Rectal smooth muscle tissue (tissue), 1 donor: Measurements from ENCODE around the gene SECTM1.

Experiments
- H3K27ac ChIP-seq: one replicate; pipeline ENCODE4 v1.7.0; 2013; ENCODE audit warnings: low read depth, low read length, inconsistent platforms
- H3K27me3 ChIP-seq: one replicate; pipeline ENCODE4 v1.7.0; 2013; ENCODE audit warnings: low read length; ENCODE audit not compliant: control insufficient read depth, insufficient read depth
- H3K36me3 ChIP-seq: one replicate; pipeline ENCODE4 v1.7.0; 2013; ENCODE audit warnings: low read length; ENCODE audit not compliant: control insufficient read depth, insufficient read depth
- H3K4me1 ChIP-seq: one replicate; pipeline ENCODE4 v1.7.0; 2013; ENCODE audit warnings: low read length; ENCODE audit not compliant: control insufficient read depth, insufficient read depth
- H3K4me3 ChIP-seq: one replicate; pipeline ENCODE4 v1.7.0; 2013; ENCODE audit warnings: low read length
- H3K9ac ChIP-seq: one replicate; pipeline ENCODE4 v1.7.0; 2013; ENCODE audit warnings: low read length

Gene SECTM1

DNA sequence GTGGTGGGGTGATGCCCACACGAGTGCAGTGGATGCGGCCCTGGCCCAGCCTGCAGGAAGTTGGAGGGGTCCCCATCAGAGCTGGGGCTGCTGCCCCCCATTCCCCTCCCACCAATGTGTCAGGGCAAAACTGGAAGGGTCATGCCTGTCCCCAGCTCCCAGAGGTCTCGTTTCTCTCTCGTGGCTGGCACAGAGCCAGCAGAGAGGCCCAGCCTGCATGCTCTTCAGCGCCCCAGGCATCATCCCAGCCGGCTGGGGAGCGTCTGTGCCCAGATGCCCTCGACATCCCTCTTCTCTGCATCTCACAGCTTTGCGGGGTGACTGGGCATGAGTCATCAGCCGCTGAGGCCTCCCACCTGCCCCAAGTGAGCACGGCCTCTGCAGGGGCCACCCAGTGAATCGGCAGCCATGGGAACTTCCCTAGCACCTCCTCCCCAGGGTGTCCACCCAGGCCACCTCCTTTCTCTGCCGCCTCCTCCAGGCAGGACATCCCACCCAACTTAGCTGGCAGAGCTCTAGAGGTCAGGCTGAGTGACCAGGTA, 50.3 kb downstream of the SECTM1 start:
- Histone ChIP-seq H3K36me3 (no peaks in the 10 kb centered on the region), H3K4me3 (no peak overlapping the region), H3K27ac (no peak overlapping the region), H3K9ac (no peak overlapping the region), H3K27me3 (no peaks in the 10 kb centered on the region), H3K4me1 (peaks cover 8% of the 10 kb centered on the region)

DNA sequence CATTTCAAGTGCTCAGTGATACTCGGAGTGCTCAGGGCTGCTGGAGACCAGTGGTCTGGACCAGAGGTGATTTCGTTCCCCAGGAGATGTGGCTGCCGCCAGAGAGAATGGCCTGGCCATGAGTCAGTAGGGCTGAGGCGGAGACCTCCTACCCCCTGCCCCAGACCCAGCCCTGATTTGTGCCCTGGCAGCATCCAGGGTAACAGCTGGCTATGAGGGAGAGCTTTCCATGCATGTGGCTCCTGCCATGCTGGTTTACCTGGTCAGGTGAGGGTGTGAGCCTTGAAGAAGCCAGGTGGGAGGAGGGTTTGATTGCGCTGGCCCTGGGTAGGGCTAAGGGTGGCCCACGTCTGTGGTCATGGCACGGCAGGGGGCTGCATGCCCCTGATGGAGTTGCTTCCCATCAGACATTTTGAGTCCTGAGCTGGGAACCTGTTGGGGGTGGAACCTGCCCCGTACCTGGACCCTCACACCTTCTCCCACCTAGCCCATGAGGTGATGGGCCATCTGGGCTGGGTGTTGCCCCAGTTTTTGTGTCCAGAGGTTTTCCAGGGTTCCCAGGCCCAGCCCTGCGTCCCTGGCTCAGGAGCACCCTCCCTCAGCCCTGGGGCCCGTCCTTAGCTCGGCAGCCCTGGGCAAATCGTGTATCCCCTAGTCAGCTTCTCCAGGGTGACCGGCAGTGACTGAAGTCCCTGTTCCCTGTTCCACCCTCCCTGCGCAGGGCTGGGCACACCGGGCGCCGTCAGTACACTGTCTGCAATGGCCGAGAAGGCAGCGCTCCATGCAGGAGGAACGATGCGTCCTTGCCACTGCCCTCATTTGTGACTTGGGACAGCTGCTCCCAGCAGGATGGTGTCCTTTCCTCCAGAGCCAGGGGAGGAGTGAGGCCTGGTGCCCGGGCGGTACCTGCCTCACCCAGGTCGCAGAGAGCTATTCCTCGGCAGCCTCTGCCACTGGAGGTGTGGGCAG, 51.0 kb downstream of the SECTM1 start:
- Histone ChIP-seq H3K27me3 (no peaks in the 10 kb centered on the region), H3K36me3 (no peaks in the 10 kb centered on the region), H3K4me1 (peaks cover 1% of the 10 kb centered on the region), H3K9ac (no peak overlapping the region), H3K27ac (no peak overlapping the region), H3K4me3 (no peak overlapping the region)

DNA sequence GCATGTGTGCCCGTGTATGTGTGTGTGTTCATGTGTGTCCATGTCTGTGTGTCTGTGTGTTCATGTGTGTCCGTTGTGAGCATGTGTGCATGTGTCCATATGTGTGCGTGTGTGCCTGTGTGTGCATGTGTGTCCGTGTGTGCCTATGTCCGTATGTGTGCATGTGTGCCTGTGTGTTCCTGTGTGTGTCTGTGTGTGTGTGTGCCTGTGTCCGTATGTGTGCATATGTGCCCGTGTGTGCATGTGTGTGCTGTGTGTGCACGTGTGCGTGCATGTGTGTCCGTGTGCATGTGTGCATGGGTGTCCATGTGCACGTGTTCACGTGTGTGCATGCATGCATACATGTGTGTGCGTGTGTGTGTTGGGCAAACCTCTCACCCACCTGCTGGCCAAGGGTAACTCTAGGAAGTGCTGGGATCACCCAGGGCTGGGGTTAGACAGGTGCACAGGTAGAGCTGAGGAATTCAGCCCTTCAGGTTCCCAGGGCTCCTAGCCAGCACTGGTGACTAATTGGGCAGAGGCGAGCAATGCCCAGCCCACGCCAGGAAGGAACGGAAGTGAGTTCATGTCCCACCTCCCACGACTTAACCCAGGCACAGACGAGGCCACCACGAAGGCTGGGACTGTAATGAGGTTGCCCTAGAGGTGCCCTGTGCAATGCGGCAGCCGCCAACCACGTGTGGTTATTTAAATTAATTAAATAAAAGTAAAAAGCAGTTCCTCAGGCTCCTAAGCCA, 51.9 kb downstream of the SECTM1 start:
- no peaks in the 10 kb centered on the region for H3K27me3 ChIP-seq
- no peaks in the 10 kb centered on the region for H3K36me3 ChIP-seq
- H3K4me1 ChIP-seq: no peaks in the 10 kb centered on the region
- no peak overlapping the region for H3K9ac ChIP-seq
- no peak overlapping the region for H3K4me3 ChIP-seq
- no peak overlapping the region for H3K27ac ChIP-seq

DNA sequence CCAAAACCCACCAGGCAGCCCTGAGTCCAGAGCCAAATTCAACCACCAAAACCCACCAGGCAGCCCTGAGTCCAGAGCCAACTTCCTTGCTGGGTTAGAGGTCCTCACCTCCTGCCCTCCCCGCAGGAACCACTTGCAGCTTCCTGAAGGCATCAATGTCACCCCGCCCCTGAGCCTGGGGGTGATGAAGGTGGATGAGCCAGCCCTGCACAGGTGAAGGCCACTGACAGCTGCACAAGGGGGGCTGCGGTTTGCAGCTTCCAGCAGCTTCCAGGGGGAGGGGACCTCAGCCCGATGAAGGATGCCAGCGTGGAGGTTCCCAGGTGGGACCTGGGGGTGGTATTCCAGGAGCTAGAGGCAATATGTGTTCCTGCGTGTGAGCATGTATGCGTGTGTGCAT, 52.5 kb downstream of the SECTM1 start:
- Histone ChIP-seq H3K4me1 (no peaks in the 10 kb centered on the region), H3K27me3 (no peaks in the 10 kb centered on the region), H3K4me3 (no peak overlapping the region), H3K27ac (no peak overlapping the region), H3K36me3 (no peaks in the 10 kb centered on the region), H3K9ac (no peak overlapping the region)

DNA sequence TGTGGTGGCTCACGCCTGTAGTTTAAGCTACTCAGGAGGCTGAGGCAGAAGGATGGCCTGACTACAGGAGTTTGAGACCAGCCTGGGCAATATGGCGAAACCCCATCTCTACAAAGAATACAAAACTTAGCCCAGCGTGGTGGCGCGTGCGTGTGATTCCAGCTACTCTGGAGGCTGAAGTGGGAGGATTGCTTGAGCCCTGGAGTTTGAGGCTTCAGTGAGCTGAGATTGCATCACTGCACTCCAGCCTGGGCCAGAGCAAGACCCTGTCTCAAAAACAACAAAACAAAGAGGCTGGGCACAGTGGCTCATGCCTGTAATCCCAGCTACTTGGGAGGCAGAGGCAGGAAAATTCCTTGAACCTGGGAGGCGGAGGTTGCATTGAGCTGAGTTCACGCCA, 53.0 kb downstream of the SECTM1 start:
- Histone ChIP-seq H3K27me3 (no peaks in the 10 kb centered on the region), H3K4me1 (no peaks in the 10 kb centered on the region), H3K4me3 (no peak overlapping the region), H3K9ac (no peak overlapping the region), H3K27ac (no peak overlapping the region), H3K36me3 (no peaks in the 10 kb centered on the region)

DNA sequence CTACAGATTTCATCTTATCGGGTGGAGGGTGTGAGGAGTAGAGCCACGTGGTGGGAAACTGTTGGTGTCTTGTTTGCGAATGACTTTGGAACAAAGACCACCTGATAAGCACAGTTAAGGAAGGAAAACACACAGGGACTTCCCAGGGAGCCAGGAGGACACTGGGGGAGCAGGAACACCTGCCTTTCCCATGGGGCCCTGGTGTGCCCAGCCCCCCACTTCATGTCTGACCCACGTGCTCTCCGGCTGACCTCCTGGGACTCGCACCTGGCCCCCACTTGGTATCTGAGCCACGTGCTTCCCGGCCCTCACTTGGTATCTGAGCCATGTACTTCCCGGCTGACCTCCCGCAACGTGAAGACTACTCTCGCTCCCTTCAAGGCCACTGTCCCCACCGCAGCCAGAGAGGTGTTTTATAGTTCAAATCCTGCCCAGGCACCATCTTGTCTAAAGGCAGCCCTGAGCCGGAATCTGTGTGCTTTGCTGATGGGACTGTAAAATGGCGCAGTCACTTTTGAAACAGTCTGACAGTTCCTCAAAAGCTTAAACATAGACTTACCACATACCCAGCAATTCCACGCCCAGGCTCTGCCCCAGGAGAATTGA, 54.7 kb downstream of the SECTM1 start:
- Histone ChIP-seq H3K27ac (no peak overlapping the region), H3K36me3 (no peaks in the 10 kb centered on the region), H3K4me1 (peaks cover 2% of the 10 kb centered on the region), H3K27me3 (no peaks in the 10 kb centered on the region), H3K4me3 (no peak overlapping the region), H3K9ac (no peak overlapping the region)

DNA sequence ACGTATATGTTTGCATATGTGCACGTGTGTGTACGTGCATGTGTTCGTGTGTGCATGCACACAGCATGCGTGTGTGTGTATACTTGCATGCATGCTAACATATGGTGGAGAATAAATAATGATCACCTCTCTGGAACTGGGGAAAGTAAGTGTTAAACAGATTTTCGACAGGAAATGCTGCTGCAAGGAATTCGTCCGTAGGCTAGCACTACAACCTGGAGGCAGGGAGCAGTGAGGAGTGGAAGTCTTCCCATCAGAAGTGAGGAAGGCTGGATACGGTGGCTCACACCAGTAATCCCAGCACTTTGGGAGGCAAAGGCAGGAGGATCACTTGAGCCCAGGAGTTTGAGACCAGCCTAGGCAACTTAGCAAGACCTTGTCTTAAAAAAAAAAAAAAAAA, 55.3 kb downstream of the SECTM1 start:
- no peak overlapping the region for H3K4me3 ChIP-seq
- H3K4me1 ChIP-seq: peaks cover 4% of the 10 kb centered on the region
- no peak overlapping the region for H3K27ac ChIP-seq
- H3K36me3 ChIP-seq: no peaks in the 10 kb centered on the region
- no peaks in the 10 kb centered on the region for H3K27me3 ChIP-seq
- H3K9ac ChIP-seq: no peak overlapping the region

DNA sequence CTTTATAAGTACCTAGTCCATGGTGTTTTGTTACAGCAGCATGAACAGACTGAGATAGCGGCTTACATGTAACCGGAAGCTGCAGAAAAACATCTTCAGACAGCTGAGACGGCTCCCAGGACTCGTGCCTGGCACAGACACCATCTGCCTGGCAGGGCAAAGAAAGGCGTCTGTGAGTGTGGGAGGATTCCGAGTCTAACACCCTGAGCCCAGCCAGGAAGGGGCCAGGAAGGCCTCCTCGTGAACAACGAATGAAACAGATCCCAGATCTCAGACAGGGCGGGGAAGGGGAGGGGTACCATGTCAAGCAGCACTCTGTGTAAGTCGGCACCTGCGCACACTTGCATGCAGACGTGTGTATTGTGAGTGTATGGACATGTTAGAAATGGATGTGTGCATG, 55.7 kb downstream of the SECTM1 start:
- Histone ChIP-seq H3K27ac (no peak overlapping the region), H3K4me1 (peaks cover 4% of the 10 kb centered on the region), H3K27me3 (no peaks in the 10 kb centered on the region)

DNA sequence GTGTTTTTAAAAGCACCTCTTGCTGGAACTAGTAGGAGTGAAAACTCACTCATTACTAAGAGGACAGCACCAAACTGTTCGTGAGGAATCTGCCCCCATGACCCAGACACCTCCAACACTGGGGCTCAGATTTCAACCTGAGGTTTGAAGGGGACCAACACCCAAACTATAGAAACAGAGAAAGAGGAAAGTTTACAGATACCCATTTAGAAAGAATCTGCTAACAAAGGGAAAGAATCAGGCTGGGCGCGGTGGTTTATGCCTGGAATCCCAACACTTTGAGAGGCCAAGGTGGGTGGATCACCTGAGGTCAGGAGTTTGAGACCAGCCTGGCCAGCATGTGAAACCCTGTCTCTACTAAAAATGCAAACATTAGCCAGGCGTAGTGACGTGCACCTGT, 56.6 kb downstream of the SECTM1 start:
- Histone ChIP-seq H3K27ac (no peak overlapping the region), H3K36me3 (no peaks in the 10 kb centered on the region), H3K9ac (no peak overlapping the region), H3K4me3 (no peak overlapping the region), H3K4me1 (peaks cover 4% of the 10 kb centered on the region), H3K27me3 (no peaks in the 10 kb centered on the region)

More for the DNA sequence above, 55.7 kb downstream of the SECTM1 start:
- no peak overlapping the region for H3K9ac ChIP-seq
- H3K4me3 ChIP-seq: no peak overlapping the region
- no peaks in the 10 kb centered on the region for H3K36me3 ChIP-seq

DNA sequence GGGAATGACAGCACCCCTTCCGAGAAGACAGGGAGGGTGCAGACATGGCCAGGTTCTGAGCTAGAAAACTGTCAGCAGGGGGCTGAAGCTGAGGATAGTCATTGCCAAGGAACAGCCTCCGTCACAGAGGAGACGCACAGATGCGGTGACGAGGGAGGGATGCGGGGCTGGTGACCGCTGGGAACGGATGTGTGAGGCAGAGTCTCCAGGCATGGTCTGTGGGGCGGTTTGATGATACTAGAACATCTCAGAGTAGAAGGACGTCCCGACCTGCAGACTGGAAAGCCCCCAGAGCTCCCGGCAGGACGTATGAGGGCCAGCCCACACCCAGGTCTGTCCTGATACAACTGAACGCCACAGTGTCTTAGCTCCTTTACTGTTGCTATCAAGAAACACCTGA, 58.2 kb downstream of the SECTM1 start:
- no peak overlapping the region for H3K9ac ChIP-seq
- no peak overlapping the region for H3K27ac ChIP-seq
- peaks cover 10% of the 10 kb centered on the region for H3K4me1 ChIP-seq
- H3K27me3 ChIP-seq: no peaks in the 10 kb centered on the region
- no peak overlapping the region for H3K4me3 ChIP-seq
- H3K36me3 ChIP-seq: peaks cover 9% of the 10 kb centered on the region

DNA sequence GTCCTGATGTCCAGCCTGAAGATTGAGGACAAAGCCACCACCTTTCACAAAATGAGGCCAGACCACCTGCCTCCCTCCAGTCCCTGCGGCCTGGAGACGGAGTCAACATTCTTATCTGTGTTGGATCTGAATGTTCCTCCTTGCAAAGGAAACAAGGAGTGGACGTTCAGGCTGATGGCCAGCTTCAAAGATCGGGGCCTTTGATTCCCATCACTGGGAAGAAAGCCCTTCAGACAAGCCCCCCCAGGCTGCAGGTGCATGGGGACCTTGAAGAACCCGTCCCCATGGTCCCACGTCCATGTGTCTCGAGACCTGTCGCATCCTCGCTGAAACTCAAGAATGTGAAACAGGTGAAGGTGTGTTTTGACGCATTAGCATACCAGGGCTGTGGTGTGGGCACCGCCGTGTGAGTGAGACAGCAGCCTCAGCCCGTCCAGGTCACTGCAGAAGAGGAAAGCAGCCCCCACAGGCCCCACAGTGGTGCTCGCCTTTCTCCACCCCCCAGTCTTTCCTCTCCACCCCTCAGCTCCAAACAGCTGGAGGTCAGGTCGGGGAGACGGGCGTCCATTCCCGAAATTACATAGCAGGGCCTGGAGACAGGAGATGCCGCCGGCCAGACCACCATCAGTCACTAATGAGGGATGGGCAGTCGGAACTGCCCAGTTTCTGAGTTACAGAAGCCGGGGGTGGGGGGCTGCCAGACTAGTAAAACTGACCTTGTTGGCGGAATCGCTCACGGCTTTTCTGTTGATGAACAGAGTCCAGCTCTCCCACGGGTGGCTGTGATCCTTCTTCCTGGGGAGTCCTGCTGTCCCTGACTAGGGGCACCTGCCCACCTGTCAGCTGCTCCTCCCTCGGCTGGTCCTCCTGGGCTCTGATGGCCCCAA, 59.2 kb downstream of the SECTM1 start:
- H3K36me3 ChIP-seq: peaks cover 10% of the 10 kb centered on the region
- H3K27me3 ChIP-seq: no peaks in the 10 kb centered on the region
- H3K4me1 ChIP-seq: peaks cover 17% of the 10 kb centered on the region
- peak overlapping the region; percentile 83 for H3K4me3 ChIP-seq
- peak overlapping the region; percentile 61 for H3K9ac ChIP-seq
- peak overlapping the region; percentile 54 for H3K27ac ChIP-seq
